ES-I3 (cell line): ENCODE data around the gene CIROP.

ENCODE experiments used
- H3K36me3 ChIP-seq: 2 replicates; pipeline ENCODE4 v1.6.1; 2013; ENCODE audit warnings: mild to moderate bottlenecking, low read length, control low read depth, moderate library complexity; ENCODE audit not compliant: insufficient read depth
- H3K4me1 ChIP-seq: 2 replicates; pipeline ENCODE4 v1.6.1; 2013; ENCODE audit warnings: mild to moderate bottlenecking, control low read depth, low read length; ENCODE audit not compliant: insufficient read depth
- H3K9ac ChIP-seq: 2 replicates; pipeline ENCODE4 v1.6.1; 2013; ENCODE audit warnings: low read depth, mild to moderate bottlenecking, low read length, moderate library complexity
- H3K9me3 ChIP-seq: 2 replicates; pipeline ENCODE4 v1.6.1; 2013; ENCODE audit warnings: mild to moderate bottlenecking, low read length, moderate library complexity; ENCODE audit not compliant: control insufficient read depth, insufficient read depth

The CIROP gene

DNA sequence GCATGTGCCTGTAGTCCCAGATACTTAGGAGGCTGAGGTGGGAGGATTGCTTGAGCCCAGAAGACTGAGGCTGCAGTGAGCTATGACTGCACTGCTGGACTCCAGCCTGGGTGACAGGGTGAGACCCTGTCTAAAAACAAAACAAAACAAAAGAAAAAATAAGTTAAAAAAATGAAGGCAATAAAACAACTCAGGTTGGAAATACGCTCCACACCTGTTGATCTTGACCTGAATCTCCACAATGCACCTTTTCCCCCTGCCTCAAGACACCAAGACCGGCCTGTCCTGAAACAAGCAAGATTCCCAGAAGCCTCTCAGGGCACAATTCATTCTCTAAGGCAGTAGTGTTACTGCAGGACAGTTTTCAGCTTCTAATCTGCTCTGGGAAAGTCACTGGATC lies 35.1 kb upstream of the CIROP start:
- Histone ChIP-seq H3K9me3 (no peaks in the 10 kb centered on the region), H3K36me3 (peaks cover 6% of the 10 kb centered on the region), H3K9ac (no peak overlapping the region), H3K4me1 (no peaks in the 10 kb centered on the region)

DNA sequence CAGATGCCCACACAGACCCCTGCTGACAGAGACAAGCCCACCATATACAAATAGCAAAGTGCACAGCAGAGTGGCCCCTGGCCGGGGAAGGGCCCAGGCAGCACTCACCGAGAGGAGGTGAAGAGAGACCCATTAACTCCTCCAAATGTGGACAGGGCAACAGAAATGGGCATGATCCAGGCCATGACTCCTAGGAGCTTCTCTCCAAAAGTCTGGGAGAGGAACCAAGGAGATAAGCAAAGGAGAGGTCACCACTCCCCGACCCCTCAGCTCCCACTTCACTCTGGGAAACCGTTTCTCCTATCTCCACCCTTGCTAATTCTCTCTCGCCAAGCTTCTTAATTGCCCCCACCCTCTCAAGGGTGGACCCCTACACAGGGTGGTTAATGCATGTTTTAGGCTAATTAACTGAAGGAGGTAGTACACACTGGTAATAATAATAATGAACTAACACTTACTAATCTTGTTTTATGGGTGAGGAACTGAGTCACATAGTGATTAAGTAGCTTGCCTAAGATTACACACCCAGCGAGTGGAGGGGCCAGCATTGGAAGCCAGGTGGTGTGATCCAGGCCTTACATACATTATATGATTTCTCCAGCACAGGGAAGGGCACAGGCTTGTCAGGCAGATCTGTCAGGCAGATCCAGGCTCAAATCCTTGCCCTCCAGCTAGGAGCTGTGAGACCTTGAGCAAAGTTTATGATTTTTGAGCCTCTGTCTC lies 33.2 kb upstream of the CIROP start:
- Histone ChIP-seq H3K36me3 (peaks cover 3% of the 10 kb centered on the region), H3K9ac (no peak overlapping the region), H3K4me1 (no peaks in the 10 kb centered on the region), H3K9me3 (no peaks in the 10 kb centered on the region)

DNA sequence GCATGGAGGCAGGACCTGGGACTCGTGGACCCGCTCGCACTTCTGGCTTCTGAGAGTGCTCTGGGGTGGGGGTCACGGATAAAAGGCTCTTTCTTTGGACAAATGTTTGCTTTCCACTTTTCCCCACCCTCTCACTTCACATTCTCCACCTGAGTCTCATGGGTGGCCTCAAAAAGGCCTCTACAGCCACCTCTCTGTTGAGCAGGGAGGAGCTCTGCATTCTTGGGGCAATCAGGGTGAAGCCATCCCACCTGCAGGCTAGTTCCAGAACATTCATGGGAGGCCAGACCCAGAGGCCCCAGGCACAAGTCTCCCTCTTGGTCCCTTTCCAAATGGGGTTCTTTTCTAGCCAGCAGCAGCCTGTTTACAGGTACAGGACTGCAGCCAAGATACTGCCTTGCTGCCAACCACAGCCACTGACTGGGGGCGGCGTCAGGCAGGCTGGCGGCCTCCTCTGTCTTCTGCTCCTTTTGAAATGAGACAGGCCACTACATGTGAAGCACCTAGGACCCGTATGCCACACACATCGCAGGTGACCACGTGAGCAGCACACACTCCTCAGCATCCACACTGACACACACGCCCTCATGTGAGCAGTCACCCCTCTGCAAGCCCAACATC lies 32.5 kb upstream of the CIROP start:
- Histone ChIP-seq H3K9ac (no peak overlapping the region), H3K4me1 (no peaks in the 10 kb centered on the region), H3K9me3 (no peaks in the 10 kb centered on the region), H3K36me3 (peaks cover 2% of the 10 kb centered on the region; the same call in 1 of the 2 replicates)

DNA sequence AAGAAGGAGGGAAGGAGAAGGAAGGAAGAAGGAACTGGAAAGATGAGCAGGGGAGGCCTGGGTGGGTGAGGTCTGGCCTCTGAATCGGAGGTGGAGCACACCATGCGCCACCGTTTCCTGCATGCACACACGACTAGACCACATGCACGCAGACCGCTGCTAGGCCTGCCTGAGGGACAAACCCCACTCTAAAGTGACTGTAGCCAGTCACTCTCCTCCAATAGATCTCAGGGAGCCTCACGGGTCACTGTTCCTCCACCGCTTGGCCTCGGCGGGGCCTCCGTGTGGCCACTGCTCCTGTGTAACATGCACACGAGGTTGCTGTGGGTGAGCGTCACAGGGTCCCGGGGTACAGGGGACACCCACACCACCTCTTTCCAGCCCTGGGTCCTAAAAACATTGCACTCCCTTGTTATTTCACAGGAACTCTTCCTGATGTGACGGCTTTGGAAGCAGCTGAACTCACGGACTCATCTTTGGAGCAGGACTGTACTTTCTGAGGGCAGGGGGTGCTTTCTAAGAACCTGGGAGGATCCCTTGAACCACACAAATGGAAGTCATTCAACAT lies 31.9 kb upstream of the CIROP start:
- H3K4me1 ChIP-seq, result no peaks in the 10 kb centered on the region
- peaks cover 2% of the 10 kb centered on the region; the same call in 1 of the 2 replicates for H3K36me3 ChIP-seq
- no peaks in the 10 kb centered on the region for H3K9me3 ChIP-seq
- H3K9ac ChIP-seq, result no peak overlapping the region

DNA sequence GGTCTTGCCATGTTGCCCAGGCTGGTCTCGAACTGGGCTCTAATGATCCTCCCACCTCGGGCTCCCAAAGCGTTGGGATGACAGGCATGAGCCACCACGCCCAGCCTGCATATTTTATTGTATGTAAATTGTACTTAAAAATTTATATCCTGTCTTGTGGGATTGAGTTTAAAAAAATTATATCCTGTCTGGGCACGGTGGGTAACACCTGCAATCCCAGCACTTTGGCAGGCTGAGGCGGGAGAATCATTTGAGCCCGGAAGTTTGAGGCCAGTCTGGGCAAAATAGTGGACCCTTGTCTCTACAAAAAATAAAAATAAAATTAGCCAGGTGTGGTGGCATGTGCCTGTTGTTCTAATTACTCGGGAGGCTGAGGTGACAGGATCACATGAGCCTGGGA lies 28.2 kb upstream of the CIROP start:
- H3K4me1 ChIP-seq, result no peaks in the 10 kb centered on the region
- no peaks in the 10 kb centered on the region; the same call in 1 of the 2 replicates for H3K36me3 ChIP-seq
- H3K9me3 ChIP-seq, result no peaks in the 10 kb centered on the region
- no peak overlapping the region for H3K9ac ChIP-seq

DNA sequence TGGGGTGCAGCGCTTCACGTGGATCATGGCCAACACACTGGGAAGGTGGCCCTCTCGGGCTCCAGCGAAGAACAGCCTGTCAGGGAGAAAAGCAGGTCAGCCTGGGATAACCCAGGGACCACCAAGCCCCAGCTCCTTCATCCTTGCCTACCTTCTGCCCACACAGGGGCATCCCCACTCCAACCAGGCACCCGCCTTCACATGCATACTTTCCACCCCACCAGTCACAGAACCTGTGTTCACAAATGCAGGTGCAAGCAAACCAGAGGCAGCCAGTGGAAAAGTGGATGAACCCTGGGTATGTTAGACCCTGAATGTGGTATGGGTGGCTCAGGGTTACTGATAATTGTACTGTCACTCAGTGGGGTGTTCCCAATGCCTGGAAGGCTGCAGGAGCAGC lies 26.7 kb upstream of the CIROP start:
- H3K36me3 ChIP-seq, result no peaks in the 10 kb centered on the region; the same call in 1 of the 2 replicates
- H3K9ac ChIP-seq, result no peak overlapping the region
- no peaks in the 10 kb centered on the region; the same call in 1 of the 2 replicates for H3K4me1 ChIP-seq
- H3K9me3 ChIP-seq, result no peaks in the 10 kb centered on the region

DNA sequence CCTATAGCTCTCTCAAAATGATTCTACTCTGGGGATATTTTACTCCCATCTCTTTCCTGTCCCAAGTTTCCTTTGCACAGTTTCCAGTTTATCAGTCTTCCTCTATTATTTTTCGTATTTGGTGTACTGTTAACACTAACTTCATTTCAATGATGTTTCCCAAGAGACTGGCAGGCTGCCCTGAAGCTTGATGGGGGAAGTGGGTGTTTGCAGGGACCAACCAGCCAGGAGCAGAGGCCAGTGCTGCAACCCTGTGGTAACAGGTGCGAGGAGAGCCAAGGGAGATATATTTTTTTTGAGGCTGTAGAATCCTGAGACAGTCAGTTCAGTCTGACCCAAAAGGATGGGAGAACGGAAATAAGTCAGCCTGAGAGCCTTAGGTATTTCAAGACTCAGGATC lies 26.1 kb upstream of the CIROP start:
- no peak overlapping the region for H3K9ac ChIP-seq
- H3K36me3 ChIP-seq, result no peaks in the 10 kb centered on the region; the same call in 1 of the 2 replicates
- H3K9me3 ChIP-seq, result no peaks in the 10 kb centered on the region
- H3K4me1 ChIP-seq, result no peaks in the 10 kb centered on the region; the same call in 1 of the 2 replicates

DNA sequence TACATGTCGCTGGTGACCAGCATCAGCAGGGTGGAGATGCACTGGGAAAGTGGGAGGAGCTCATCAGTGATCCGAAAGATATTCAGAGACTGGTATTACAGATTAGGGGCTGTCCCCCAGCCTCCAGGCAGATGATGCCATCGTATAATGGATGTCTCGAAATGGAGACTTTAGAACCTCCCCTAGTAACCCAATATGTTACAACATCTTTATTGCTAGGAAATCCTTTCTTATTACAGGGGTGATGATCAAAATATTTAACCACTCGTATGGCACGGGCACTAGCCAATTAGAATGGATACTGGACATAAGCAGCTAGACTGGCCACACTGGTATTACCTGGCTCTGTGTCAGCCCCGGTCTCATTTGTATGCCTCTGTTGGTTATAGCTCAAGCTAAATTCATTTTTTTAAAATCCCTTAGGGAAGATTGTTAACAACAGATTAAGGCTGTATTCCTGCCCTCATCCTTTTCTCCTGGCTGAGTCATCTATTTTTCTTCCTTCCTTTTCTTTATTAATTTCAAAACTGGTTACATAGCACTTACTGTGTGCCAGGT lies 25.0 kb upstream of the CIROP start:
- Histone ChIP-seq H3K9ac (no peak overlapping the region), H3K9me3 (no peaks in the 10 kb centered on the region), H3K36me3 (no peaks in the 10 kb centered on the region; the same call in 1 of the 2 replicates), H3K4me1 (no peaks in the 10 kb centered on the region; the same call in 1 of the 2 replicates)

DNA sequence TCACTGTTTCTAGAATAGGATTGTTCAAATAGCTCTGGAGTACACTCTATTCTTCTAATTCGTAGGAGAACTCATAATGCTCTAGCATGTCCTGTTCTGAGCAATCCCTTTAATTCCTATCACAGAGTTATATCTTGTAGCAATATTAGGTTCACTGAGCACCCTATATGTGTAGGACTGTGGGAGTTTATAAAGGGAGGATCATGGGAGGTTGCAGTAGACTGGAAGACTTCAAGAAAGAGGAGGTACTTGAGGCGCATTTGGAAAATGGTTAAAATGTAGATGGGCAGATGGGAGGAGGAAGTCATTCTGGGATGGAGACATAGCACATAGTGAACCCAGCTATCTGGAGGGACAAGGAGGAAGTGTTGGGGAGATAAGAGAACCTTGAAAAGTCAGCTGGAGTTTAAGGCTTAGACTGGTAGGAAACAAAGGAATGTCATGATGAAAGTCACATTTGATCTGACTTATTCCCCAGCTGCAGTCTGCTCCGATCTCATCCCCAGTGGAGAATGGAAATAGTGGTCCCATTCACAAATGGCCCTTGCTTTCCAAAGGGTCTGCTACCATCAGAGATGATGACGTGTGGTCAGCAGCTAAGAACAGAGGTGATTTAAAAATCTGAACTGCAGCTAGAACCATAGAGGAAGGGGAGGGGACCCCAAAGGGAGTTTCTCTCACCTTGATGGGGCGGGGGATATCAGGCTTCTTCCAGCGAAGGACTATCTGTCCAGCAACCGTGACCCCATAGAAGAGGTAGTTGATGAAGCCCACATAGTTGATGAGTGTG lies 24.4 kb upstream of the CIROP start:
- Histone ChIP-seq H3K9me3 (no peaks in the 10 kb centered on the region), H3K4me1 (no peaks in the 10 kb centered on the region; the same call in 1 of the 2 replicates), H3K36me3 (no peaks in the 10 kb centered on the region; the same call in 1 of the 2 replicates)

DNA sequence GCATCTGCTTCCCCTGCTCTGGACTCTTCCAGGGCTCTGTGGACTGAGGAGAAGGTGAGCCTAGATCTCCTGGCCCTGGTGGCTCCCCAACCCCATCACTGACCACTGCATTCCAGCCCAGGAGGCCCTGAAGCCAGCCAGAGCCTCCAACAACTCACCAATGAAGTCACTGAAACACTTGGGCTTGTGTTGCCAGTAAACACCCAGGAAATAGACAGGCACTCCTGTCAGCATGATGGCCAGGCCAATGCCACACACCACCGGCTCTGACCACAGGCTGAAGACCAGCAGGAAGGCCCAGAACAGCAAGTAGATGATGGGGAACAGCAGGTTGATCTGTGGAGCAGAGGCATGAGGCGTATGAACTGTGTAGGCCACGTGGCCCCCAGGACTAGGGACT lies 23.1 kb upstream of the CIROP start:
- Histone ChIP-seq H3K9ac (no peak overlapping the region), H3K4me1 (no peaks in the 10 kb centered on the region; the same call in 1 of the 2 replicates), H3K36me3 (no peaks in the 10 kb centered on the region; the same call in 1 of the 2 replicates)

More for the DNA sequence above, 24.4 kb upstream of the CIROP start:
- no peak overlapping the region for H3K9ac ChIP-seq

DNA sequence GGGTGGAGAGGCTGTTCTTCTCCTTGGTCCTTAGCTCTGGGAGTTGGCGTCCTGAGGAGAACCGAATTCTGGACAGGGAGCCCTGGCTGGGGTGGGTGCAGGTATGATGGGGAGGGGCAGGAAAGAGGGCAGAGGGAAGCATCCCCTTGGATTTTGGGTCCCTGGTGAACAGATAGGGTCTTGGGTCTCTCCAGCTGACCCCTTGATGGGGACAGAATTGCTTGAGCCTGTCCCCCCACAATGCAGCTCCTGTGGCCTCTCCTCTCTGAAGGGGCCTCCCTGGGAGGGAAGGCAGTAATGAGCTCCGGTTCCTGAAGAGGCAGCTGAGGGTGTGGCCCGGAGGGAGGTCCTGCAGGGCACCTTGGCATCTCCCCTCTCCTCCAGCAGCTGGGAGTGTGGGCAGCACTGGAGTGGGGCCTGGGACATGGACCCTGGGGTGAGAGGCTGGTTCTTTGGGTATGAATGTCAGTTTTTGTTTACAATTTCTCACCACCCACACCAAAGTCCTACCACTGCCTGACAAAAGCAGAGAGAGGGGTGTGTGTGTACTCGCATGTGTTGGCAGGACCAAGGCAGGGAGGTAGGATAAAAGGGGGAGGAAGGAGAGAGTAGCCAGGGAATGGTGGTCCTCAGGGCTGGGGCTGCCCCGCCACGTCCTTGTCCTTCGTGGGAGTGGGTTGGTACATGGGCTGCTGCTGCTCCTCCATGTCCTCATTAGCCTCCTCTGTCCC lies 21.9 kb upstream of the CIROP start:
- H3K9ac ChIP-seq, result no peak overlapping the region
- H3K36me3 ChIP-seq, result no peaks in the 10 kb centered on the region; the same call in 1 of the 2 replicates
- peaks cover 4% of the 10 kb centered on the region; the same call in 1 of the 2 replicates for H3K4me1 ChIP-seq

More for the DNA sequence above, 23.1 kb upstream of the CIROP start:
- no peaks in the 10 kb centered on the region for H3K9me3 ChIP-seq

DNA sequence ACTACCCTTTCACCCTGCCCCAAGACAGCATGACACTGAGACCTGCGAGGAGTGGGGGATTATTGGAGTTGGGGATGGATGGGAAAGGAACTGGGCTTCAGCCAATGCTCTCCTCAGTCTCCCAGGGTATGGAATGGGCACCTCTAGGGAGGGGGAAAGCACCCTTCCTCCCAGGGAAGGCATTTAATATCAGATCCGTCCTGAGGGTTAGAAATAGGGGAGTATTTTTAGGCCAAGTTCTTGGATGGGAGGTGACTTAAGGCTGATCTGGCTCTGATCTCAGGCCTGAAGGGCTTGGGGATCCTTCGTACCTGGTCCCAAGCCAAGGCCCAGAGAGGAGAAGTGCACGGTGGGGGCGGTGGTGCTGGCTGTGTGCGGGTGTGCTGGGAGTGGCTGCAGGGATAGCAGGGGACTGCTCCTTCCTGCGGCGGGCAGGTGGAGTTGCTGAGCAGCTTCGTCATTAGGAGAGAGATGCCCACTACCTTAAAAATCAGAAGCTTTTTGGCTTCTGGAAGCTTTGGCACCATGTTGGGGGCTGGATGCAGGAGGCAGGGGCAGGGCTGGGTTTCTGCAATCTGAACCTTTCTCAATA lies 21.2 kb upstream of the CIROP start:
- Histone ChIP-seq H3K9ac (no peak overlapping the region), H3K4me1 (peaks cover 11% of the 10 kb centered on the region), H3K36me3 (no peaks in the 10 kb centered on the region; the same call in 1 of the 2 replicates), H3K9me3 (no peaks in the 10 kb centered on the region)

More for the DNA sequence above, 21.9 kb upstream of the CIROP start:
- no peaks in the 10 kb centered on the region for H3K9me3 ChIP-seq

DNA sequence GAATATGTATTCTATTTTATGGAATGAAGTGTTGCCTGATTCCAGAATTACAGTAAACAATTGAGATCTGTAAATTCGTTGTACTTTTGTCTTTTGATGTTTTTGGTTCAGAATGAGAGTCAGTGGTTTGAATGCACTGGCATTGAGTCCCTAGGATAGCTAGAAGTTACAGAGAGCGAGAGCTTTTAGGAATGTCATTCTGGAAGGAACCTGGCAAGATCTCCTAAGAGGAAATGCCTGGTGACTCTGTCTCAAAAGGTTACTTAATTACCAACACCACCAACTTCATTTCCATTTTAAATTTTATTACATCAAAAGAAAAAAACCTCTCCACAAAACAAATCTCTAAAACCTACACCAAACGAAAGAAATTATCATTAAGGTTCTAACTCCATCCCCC lies 20.2 kb upstream of the CIROP start:
- Histone ChIP-seq H3K9me3 (no peaks in the 10 kb centered on the region), H3K9ac (no peak overlapping the region), H3K36me3 (no peaks in the 10 kb centered on the region; the same call in 1 of the 2 replicates), H3K4me1 (peaks cover 13% of the 10 kb centered on the region)
